Choroid plexus epithelial cell (primary cell): ENCODE data around the gene BCAS3.

ENCODE experiments used
- DNase-seq: peaks from one replicate; pipeline ENCODE4 v3.0.0-alpha.2; 2010; ENCODE audit warnings: low read depth
- H3K4me3 ChIP-seq: 2 replicates; pipeline ENCODE4 v1.5.1; 2011; ENCODE audit warnings: low read depth, mild to moderate bottlenecking, control low read depth, low read length, moderate library complexity
- TF ChIP-seq, protein P1 (sequence below): conservative IDR thresholded peaks from 2 replicates; pipeline ENCODE4 v1.5.1; 2011; ENCODE audit warnings: low read depth, mild to moderate bottlenecking, control low read depth, inconsistent platforms, low read length, moderate library complexity

BCAS3 gene

DNA sequence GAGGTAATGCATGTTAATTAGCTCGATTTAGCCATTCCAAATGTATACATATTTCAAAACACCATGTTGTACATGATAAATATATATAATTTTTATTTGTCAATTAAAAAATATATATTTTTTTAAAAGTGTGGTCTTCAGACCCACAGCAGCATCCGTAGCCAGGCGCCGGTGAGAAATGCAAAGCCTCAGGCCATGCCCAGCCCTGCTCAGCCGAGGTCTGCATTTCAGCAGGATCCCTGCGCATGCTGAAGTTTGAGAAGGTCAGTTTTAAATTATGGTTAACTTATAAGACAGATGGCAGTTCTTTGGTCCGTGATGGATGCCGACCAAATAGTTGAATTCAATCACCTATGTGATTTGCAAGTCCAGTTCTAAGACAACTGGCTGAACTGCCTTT is 694.0 kb downstream of the BCAS3 start:
- TF ChIP-seq, protein P1, sequence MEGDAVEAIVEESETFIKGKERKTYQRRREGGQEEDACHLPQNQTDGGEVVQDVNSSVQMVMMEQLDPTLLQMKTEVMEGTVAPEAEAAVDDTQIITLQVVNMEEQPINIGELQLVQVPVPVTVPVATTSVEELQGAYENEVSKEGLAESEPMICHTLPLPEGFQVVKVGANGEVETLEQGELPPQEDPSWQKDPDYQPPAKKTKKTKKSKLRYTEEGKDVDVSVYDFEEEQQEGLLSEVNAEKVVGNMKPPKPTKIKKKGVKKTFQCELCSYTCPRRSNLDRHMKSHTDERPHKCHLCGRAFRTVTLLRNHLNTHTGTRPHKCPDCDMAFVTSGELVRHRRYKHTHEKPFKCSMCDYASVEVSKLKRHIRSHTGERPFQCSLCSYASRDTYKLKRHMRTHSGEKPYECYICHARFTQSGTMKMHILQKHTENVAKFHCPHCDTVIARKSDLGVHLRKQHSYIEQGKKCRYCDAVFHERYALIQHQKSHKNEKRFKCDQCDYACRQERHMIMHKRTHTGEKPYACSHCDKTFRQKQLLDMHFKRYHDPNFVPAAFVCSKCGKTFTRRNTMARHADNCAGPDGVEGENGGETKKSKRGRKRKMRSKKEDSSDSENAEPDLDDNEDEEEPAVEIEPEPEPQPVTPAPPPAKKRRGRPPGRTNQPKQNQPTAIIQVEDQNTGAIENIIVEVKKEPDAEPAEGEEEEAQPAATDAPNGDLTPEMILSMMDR, result no peak
- no peak for DNase-seq
- no peak overlapping the region for H3K4me3 ChIP-seq

- no peak for DNase-seq
- TF ChIP-seq, protein P1, result no peak
- no peak overlapping the region for H3K4me3 ChIP-seq
Measured at GRCh38 chr17:61372436-61372835, 694.8 kb downstream of the BCAS3 start.

DNA sequence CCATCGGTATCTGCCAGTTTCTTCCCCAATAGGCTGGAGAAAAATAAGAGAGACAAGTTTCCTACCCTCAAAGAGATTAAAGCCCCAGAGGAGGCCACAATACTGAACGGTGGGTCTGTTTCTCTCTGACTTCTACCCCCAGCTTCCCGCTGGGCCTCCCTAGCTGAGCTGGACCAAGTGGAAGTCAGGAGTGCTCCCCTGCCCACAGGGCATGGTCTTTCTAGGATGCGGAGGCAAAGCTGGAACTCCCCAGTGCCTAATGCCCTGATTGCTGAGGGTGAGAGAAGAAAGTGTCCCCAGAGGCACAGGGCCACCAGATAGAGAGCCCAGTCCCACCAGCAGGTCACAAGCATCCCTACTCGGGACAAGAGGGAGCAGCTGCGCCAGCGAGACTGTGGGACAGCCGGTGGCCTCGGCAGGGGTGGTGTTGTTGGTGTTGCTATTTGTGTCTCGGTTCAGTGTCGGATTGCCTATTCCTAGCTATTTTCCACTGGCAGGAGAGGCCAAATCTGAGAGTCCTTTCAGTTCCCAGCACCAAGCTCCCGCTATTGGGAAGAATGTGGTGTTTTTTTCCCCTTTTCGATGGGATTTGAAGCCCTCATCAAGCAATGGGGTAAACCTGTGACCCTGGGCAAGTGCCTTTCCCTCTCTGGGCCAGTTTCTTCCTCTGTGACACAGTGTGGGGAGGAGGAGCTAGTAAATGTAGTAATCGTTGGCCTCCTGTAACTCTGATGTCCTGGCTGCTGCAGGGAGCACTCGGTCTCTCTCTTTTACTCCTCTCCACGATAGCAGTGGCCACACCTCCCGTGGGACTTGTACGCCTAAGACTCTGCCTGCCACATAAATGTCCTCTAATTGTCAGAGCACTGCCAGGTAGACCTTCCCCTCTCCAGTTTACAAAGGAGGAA is 699.5 kb downstream of the BCAS3 start:
- no peak for DNase-seq
- TF ChIP-seq, protein P1, result no peak
- H3K4me3 ChIP-seq, result no peak overlapping the region

DNA sequence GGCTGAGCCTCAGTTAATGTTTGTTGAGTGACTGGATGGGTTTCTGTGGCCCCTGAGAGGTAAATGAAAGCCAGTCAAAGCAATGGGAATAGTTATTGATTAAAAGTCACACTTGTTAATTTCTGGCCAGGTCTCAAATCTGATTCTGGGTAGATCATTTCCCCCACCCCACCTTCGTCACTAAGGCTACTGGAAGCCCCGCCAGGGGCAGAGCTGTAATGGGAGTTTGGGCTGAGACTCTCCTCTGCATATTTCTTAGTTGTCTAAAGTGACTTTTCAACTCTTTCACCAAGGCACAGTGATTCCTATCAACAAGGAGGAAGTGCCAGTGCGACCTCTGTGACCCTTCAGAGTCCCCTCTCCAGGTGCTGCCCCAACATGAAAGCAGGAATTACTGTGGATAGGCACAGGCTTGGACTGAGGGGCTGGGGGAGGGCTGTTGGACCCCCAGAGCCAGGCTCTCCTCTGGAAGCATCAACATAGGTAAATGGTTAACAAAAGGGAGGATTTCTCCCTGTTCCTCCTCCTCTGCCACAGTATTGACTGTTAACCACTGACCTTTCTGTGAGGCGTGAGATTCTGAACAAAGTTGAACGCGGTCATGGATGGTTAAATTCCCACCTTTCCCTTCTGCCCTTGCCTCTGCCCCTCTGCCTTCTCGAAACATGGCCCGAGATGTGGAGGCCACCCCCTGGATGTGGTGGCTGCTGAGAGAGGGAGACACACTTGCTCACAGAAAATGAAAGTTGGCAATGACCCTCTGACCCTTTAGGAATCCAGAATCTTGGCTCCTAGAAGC is 701.2 kb downstream of the BCAS3 start:
- DNase-seq, result no peak
- TF ChIP-seq, protein P1, result no peak
- no peak overlapping the region for H3K4me3 ChIP-seq

DNA sequence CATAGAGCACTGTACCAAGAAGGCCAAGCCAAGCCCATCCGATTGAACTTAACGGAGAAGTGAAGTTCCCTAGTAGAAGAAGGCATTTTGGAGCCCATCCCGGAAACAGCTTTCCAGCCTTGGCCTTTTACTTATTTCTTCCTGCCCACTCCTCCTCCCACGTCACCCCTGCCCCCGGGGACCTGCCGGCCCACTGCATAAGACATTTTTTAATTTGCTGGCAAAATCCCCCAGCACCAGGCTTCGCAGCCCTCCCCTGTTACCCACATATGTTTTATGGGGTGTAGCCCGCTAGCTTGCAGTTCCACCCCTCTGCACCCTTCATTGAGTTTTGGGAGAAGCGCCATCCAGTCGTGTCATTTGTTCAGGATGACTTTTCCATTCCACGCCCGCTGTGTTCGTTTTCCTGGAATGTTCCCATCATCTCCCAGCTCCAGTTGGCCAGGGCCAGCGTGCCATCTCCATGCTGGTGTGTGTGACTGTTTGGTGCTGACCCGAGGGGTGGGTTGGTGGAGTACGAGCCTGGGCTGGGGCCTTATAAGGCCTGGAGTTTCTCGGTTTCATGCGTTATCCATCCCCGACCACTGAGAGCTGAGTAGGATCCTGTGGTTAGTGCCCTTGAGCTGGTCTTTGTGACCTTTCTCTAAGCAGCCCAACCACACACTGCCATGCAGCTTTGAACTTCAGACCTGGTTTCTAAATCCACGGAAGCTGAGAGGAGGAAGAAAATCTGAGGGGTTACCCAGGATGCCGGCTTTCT is 702.0 kb downstream of the BCAS3 start:
- DNase-seq, result no peak
- TF ChIP-seq, protein P1, result no peak
- H3K4me3 ChIP-seq, result no peak overlapping the region

DNA sequence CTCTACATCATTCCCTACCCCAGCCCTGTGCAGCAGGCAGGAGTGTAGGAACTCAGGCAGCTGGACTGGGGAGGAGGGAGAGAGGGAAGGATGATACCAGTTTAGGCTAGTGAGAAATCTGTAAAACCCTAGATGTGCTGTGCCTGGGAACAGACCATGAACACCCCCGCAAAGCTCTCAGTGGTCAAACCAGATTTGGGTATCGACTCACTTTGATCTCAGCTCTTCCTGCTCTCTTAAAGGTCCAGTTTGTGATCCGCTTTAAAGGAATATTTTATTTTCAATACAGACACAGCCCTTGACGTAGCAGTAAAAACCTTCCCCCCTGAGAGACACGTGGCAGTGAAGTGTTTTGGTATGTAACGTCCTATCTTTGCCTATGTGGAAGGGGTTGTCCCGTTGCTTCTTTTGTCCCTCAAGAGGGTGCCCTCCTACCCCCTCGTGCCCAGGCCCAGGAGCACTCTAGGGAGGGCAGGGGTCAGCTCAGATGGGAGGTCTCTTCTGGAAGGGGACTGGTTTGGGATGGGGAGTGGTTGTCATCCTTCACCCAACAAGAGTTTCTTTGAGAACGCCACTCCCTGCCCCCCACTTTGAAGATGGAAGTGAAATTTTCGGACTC is 702.7 kb downstream of the BCAS3 start:
- TF ChIP-seq, protein P1, result no peak
- H3K4me3 ChIP-seq, result no peak overlapping the region
- DNase-seq, result no peak
